ENCODE data around the gene PRSS58.

DNA sequence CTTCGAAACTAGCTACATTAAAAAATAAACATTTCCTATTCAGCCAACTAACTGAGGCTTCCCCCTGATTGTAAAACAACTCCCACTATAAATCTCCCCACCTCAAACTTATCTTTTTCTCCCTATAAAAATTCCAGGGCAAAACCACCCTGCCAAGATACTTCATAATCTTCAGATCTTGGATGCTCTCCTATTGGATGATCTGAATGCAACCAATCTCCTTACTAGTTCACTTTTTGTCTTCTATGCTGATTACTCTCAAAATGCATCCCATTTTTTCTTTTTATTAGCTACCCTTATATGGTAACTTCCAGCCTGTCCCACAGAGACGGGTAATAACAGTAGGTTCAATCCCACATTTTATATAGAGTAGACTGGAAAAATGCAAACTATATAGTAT lies 15.0 kb upstream of the PRSS58 start:
- TF ChIP-seq, protein P1, sequence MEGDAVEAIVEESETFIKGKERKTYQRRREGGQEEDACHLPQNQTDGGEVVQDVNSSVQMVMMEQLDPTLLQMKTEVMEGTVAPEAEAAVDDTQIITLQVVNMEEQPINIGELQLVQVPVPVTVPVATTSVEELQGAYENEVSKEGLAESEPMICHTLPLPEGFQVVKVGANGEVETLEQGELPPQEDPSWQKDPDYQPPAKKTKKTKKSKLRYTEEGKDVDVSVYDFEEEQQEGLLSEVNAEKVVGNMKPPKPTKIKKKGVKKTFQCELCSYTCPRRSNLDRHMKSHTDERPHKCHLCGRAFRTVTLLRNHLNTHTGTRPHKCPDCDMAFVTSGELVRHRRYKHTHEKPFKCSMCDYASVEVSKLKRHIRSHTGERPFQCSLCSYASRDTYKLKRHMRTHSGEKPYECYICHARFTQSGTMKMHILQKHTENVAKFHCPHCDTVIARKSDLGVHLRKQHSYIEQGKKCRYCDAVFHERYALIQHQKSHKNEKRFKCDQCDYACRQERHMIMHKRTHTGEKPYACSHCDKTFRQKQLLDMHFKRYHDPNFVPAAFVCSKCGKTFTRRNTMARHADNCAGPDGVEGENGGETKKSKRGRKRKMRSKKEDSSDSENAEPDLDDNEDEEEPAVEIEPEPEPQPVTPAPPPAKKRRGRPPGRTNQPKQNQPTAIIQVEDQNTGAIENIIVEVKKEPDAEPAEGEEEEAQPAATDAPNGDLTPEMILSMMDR (conservative IDR thresholded peaks at IDR 0.05; ENCODE audit: low read length) = no peak
- TF ChIP-seq EZH2phosphoT487 (IDR thresholded peaks at IDR 0.05; ENCODE audit: borderline replicate concordance, low read depth, low read length) = no peak

Data from OCI-LY7 (cell line).